GM18907 (cell line): ENCODE measurements around the gene CCDC90B.
"Not testable (repeated sequence)": the region's sequence is repeated elsewhere in the genome, so short reads cannot be mapped to it uniquely, and the experiment has no call there.

ENCODE experiments used
- ATAC-seq: cut with Tn5 transposase; IDR thresholded peaks from one replicate; pipeline ENCODE4 v1.9.1; 2021; ENCODE audit warnings: mild to moderate bottlenecking, moderate library complexity; ENCODE audit not compliant: unreplicated experiment

CCDC90B gene, protein sequence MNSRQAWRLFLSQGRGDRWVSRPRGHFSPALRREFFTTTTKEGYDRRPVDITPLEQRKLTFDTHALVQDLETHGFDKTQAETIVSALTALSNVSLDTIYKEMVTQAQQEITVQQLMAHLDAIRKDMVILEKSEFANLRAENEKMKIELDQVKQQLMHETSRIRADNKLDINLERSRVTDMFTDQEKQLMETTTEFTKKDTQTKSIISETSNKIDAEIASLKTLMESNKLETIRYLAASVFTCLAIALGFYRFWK

DNA sequence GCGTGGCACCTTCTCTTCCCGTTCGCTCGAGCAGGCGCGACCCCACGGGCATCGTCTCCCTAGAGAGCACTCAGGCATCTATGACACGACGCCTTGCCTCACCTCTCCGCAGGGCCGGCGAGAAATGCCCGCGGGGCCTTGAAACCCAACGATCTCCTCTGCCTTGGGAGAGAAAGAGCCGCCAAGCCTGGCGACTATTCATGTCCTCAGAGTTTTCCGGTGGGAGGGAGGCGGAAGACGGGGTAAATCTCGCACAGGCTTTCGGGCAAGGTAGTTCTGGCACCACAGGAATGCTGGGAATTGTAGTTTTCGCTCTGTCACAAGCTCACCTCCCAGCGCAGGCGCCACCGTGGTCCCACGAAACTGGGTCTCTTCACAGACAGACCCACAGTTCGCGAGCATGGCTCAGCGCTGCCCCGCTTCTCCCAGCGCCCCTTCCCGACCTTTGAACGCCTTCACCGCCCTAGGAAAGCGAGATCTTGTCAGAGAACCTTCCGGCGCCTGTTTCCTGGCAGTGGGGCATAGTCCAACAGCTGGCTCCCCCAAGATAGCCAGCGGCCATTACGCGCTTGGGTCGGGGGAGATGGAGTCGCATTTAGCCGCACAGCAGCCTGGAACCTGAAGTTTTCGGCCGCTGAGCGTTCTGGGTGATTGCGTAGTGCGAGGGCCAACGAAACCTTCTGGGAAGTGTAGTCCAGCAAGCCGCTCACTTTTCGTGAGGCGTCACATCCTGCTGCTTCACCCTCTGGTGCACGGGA, at the start of gene CCDC90B:
TSS of gene CCDC90B (minus strand) at position 597 of the 758 bp plus-strand sequence. CDS start at position 202, 395 bp downstream.
- ATAC-seq, result peak; percentile 93

DNA sequence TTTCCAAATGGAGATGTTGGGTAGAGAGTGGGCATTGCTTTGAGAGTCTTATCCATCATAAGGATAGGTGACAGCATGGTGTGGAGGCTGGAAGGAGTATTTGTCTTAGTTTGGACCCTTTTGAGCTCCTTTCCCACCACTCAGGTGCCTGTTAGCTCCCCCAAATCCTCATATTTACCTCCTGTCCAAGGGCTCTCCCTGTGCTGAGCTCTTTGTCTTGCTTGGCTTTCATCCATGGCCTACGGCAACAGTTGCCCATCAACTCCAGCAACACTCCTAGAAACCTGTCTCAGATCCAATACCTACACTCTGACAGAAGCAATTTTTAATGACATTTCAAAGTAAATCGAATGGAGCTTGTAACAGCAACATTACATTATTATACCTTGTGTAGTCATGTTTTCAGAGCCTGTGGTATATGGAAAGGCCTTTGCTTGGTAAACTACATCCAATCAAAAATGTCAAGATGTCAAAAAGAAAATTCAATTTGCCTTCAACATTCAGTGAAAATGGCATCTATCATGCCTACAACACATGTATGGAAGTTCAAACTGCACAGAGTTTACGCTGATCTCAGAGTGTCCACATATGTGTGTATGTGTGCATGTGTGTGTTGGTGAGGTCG, 49.4 kb upstream of the CCDC90B start:
- ATAC-seq, result no peak

- ATAC-seq, result no peak
These were observed 44.1 kb upstream of the CCDC90B start for GRCh38 chr11:83330303-83330702.

DNA sequence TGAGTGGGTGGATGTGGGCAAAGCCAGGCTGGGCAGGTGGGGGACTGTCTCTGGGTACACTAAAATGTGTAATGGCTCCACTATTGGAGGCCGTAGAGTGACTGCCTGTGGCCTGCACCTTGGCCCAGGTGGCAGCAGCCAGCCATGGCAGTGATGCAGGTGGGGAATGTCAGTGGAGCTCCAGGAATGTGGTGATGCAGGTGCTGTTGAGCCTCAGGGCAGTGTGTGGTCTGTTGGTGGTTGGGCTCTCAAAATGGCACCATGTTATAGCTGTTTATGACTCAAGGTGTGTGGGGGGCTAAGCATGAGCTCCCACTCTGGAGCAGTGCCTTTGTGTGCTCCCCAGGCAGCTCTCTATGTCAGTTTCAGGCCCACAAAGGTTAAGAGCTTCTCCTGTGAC, 40.2 kb upstream of the CCDC90B start:
- no peak for ATAC-seq

DNA sequence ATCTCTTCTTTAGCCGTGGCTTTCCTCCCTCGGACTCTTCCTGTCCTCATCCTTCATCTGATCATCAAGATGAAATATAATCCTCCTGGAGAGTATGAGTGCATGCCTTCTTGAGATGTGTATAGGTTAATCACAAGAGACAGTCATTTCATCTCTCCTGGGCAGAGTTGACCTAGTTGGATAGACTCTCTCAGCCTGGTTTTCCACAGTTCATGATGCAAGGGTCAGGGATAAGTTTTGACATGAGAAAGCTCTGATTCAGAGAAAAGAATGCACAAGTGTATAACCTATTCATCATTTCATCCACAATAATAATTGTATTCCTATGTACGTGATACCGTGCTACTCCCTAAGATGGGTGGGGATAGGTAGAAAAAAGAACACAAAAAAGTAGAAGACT, 33.2 kb upstream of the CCDC90B start:
- ATAC-seq, result no peak

- no peak for ATAC-seq
These were observed 32.8 kb upstream of the CCDC90B start for GRCh38 chr11:83318931-83319330.

DNA sequence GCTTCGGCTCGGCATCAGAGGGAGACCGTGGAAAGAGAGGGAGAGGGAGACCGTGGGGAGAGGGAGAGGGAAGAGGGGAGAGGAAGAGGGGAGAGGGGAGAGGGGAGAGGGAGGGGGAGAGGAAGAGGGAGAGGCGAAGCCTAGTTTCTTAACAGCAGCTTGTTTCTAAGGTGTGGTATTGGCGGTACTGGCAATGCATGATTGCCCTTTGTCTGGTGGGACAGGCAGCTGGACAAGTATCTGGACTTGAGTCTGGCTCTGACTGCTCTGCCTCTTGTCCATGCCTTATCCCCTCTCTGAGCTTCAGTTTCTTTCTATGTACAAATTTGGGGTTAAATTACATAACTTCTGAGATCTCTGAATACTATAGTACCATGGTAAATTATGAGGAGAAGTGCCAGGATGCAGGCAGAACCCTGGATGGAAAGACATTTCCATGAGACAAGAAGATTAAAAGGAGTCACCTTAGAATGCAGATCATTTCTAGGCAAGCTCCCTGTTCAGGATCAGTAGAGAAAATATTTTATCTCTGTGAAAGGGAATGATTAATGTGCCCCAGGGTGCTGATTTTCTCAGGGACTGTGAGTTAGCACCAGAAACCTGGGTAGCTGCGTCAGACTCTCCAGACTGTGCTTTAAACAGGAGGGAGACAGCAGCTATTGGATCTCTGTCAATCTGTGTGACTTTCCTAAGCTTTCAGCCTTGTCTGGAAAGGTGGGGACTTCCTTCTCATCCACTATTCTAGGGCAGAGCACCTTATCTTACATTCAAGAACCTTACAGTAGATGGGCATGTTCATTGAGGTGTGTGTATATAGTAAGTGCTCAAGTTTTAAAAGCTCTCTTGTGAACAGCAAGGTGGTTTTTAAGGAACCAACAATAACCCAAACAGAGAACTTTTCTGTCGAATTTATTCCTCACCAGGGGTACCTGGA, 31.9 kb upstream of the CCDC90B start:
- no peak for ATAC-seq

DNA sequence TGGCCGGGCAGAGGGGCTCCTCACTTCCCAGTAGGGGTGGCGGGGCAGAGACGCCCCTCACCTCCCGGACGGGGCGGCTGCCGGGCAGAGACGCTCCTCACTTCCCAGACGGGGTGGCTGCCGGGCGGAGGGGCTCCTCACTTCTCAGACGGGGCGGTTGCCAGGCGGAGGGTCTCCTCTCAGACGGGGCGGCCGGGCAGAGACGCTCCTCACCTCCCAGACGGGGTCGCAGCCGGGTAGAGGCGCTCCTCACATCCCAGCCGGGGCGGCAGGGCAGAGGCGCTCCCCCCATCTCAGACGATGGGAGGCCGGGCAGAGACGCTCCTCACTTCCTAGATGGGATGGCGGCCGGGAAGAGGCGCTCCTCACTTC, 30.7 kb upstream of the CCDC90B start:
- ATAC-seq, result not testable (repeated sequence)

DNA sequence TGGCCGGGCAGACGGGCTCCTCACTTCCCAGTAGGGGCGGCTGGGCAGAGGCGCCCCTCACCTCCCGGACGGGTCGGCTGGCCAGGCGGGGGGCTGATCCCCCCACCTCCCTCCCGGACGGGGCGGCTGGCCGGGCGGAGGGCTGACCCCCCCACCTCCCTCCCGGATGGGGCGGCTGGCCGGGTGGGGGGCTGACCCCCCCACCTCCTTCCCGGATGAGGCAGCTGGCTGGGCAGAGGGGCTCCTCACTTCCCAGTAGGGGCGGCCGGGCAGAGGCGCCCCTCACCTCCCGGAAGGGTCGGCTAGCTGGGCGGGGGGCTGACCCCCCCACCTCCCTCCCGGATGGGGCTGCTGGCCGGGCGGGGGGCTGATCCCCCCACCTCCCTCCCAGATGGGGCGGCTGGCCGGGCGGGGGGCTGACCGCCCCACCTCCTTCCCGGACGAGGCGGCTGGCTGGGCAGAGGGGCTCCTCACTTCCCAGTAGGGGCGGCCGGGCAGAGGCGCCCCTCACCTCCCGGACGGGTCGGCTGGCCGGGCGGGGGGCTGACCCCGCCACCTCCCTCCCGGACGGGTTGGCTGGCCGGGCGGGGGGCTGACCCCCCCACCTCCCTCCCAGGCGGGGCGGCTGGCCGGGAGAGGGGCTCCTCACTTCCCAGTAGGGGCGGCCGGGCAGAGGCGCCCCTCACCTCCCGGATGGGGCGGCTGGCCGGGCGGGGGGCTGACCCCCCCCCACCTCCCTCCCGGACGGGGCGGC, 30.2 kb upstream of the CCDC90B start:
- not testable (repeated sequence) for ATAC-seq

DNA sequence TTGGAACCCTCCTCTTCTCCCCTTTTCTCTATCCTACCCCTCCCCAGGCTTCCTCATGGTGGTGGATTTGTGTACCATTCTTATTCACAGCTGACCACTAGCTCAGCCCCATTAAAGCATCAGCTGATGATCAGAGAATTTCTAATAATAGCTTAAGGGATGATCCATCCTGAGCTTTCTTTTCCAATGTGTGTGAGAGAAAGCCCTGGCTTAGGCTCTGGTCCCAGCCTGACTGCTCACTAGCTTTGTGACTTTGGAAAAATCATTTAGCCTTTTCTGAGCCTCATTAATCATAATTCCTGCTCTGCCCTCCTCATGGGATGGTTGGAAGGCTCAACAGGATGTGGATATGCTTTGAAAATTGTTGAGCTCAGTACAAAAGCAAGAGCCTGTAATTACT, 26.3 kb upstream of the CCDC90B start:
- no peak for ATAC-seq

DNA sequence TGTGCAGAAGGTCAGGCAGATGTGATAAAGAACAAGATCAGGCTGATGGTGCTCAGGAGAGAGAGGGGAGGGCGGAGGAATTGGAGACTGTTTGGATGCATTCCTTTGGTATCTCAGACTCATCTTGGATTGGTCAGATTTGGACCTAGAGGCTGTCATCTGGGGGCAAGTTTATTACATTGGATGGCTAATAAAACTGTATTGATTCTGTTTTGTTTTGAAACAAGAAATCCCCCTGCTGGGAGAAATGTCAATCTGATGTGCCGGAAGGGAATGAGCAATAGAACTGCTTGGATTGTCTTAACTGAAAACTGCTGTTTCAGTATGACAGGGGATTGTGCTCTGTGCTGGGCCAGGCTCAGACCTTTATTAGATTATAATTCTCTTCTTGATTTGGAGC, 25.5 kb upstream of the CCDC90B start:
- no peak for ATAC-seq

DNA sequence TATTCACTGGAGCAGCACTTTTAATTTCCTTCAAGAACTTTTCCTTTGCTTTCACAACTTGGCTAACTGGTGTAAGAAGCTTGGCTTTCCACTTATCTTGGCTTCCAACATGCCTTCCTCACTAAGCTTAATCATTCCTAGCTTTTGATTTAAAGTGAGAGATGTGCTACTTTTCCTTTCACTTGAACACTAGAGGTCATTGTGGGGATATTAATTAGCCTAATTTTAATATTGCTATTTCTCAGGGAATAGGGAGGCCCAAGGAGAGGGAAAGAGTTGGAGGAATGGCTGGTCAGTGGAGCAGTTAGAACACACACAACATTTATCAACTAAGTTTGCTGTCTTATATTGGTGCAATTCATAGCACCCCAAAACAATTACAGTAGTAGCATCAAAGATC, 24.6 kb upstream of the CCDC90B start:
- ATAC-seq, result no peak

- not testable (repeated sequence) for ATAC-seq
These were observed 22.4 kb upstream of the CCDC90B start for GRCh38 chr11:83308536-83308935.

DNA sequence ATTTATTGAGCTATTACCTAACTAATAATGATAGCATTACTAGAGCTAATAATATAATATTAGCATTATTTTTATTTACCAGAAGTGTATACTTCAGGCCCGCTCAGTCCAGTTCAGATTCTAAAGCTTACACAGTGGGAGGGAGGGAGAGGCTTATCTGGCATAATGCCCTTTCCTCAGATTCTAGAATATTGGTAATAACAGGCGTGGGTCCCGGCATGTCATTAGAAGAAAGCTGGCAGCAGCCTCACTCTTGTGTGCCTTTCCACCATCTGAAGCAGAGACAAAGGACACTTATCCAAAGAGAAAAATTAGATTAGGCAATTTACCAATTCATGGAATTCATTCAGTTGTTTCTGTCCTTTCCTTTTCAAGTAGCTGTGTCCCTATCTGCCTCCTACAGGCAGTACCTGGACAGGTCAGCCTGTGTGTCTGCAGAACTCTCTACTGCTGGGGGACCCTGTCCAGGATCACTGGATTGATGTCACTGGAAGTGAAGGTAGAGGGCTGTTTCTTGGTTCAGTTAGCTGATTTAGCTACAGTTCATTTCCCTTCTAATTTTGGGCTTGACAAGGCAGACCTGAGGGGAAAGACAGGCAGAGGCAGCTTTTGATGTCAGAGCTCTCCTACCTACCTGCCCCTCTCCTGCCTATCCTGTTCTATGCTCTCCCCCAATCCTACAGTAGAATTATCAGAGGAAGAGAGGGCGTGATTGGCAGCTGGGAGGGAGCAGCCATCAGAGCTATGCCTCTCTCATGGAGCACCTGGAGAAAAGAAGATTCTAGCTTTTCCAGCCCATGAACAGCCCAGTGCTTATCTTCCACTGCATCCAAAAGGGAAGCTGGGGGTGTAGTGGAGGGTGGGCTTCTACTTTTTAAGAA, 20.3 kb upstream of the CCDC90B start:
- no peak for ATAC-seq

DNA sequence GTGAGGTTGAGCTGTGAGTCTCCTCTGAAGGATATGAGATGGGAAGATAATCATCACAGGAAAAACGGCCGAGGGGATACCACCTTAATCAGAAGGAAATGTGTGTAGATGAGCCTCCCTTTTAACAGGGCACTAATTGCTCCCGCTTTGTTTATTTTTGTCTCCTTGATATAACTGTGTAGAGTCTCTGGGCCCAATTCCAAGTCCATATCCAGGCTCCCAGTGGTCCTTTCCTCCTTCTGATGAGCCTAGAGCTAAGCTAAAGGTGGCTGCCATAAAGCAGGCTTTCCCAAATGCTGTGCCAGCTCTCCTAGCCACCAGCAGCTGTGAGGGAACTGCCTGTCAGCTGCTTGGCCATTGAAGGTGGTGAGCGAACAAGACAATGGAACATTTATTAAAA, 17.1 kb upstream of the CCDC90B start:
- ATAC-seq, result no peak

GRCh38 chr11:83302151-83302550, 16.0 kb upstream of the CCDC90B start:
- no peak for ATAC-seq

DNA sequence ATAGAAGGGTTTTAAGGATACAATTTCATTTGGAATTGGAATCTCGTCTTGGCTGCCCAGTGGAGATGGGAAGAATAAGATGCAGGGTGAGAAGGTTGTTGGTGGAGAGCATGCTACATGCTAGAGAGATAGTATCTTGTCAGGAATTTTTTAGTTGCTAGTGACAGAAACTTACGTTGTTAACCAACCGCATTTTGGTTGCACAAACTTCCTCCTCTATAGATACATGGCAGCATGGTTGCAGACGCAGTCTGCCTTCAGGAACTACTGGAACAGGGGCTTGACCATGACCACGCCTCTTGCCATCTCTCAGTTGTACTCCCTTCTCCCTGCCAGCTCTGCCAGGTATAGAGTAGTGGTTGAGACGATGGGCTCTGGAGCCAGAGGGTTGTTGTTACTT, 13.5 kb upstream of the CCDC90B start:
- ATAC-seq, result no peak

DNA sequence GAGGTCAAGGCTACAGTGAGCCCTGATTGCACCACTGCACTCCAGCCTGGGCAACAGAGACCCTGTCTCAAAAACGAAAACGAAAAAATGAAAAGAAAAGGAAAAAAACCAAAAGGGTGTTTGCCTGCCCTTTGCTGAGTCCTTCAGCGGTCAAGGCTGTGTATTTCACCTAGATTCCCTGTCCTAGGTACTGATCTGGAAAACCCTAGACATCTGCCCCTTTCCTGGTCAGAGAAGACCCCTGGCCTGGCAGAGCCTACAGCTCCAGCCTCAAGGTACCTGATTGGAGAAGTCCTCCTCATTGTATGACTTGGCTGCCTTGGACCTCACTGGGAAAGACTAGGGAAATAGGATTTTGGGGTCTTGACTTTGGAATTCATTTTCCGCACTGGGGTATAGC, 8.0 kb upstream of the CCDC90B start:
- ATAC-seq, result no peak

- ATAC-seq, result no peak
These were observed 7.2 kb upstream of the CCDC90B start for GRCh38 chr11:83293457-83293774.
